ENCODE data around the gene FAM187B.
"Not testable (repeated sequence)": the region's sequence is repeated elsewhere in the genome, so short reads cannot be mapped to it uniquely, and the experiment has no call there.

The FAM187B gene

GRCh38 chr19:35240327-35240726 is 11.8 kb upstream of the FAM187B start:
- peak; percentile 10 for DNase-seq (ENCODE audit: extremely low spot score)
- ChIA-PET POLR2A (no interaction called here), CTCF (interaction anchor here (1.0 to 1.8 kb wide), 2 partner anchors 15 to 86 kb away, joined by 3 to 4 read pairs; partner anchors contain the start of gene FXYD5)
- TF ChIP-seq CTCF (IDR thresholded peaks at IDR 0.05; ENCODE audit: control extremely low read depth, extremely low read depth, low read depth, missing control alignments) = no peak

GRCh38 chr19:35239597-35239996 is 11.1 kb upstream of the FAM187B start:
- CTCF ChIA-PET = interaction anchor here (1.8 kb wide), 1 partner anchor 14 kb away, joined by 4 read pairs; no protein-coding TSS in a partner anchor
- POLR2A ChIA-PET; DNase-seq (ENCODE audit: extremely low spot score): not testable (repeated sequence)

- POLR2A ChIA-PET = interaction anchor here (0.5 kb wide), 1 partner anchor 327 kb away, joined by 3 read pairs; the partner anchor contains the start of gene ATP4A
- peak; percentile 37 for TF ChIP-seq CTCF (IDR thresholded peaks at IDR 0.05; ENCODE audit: control extremely low read depth, extremely low read depth, low read depth, missing control alignments)
- DNase-seq (ENCODE audit: extremely low spot score) = no peak
- CTCF ChIA-PET = no interaction called here
Observed at GRCh38 chr19:35236638-35237400, 8.3 kb upstream of the FAM187B start.

- TF ChIP-seq CTCF (IDR thresholded peaks at IDR 0.05; ENCODE audit: control extremely low read depth, extremely low read depth, low read depth, missing control alignments) = no peak
- CTCF ChIA-PET = no interaction called here
- POLR2A ChIA-PET = no interaction called here
- DNase-seq (ENCODE audit: extremely low spot score) = no peak
Observed at GRCh38 chr19:35232912-35233311, 4.4 kb upstream of the FAM187B start.

GRCh38 chr19:35231956-35232645 is 3.6 kb upstream of the FAM187B start:
- POLR2A ChIA-PET = no interaction called here
- no peak for DNase-seq (ENCODE audit: extremely low spot score)
- CTCF ChIA-PET = no interaction called here

GRCh38 chr19:35229601-35230000 is 1.1 kb upstream of the FAM187B start:
- no peak for DNase-seq (ENCODE audit: extremely low spot score)
- TF ChIP-seq CTCF (IDR thresholded peaks at IDR 0.05; ENCODE audit: control extremely low read depth, extremely low read depth, low read depth, missing control alignments) = no peak
- POLR2A ChIA-PET = no interaction called here
- CTCF ChIA-PET = no interaction called here

More at GRCh38 chr19:35231956-35232645, 3.6 kb upstream of the FAM187B start:
- no peak for TF ChIP-seq CTCF (IDR thresholded peaks at IDR 0.05; ENCODE audit: control extremely low read depth, extremely low read depth, low read depth, missing control alignments)

GRCh38 chr19:35226748-35227147 is 1.8 kb downstream of the FAM187B start:
- CTCF ChIA-PET = interaction anchor here (1.4 kb wide), 1 partner anchor 9 kb away, joined by 4 read pairs; no protein-coding TSS in a partner anchor
- POLR2A ChIA-PET = no interaction called here
- TF ChIP-seq CTCF (IDR thresholded peaks at IDR 0.05; ENCODE audit: control extremely low read depth, extremely low read depth, low read depth, missing control alignments) = no peak
- no peak for DNase-seq (ENCODE audit: extremely low spot score)
